Measurements from ENCODE around the gene U2AF2. TPM values are rescaled to one million over a fixed set of nuclear protein-coding genes. Genes with fewer than 3 reads are reported as not detected.

Gene U2AF2
- total RNA-seq, 1 donor from 2014 or later = 273 TPM

DNA sequence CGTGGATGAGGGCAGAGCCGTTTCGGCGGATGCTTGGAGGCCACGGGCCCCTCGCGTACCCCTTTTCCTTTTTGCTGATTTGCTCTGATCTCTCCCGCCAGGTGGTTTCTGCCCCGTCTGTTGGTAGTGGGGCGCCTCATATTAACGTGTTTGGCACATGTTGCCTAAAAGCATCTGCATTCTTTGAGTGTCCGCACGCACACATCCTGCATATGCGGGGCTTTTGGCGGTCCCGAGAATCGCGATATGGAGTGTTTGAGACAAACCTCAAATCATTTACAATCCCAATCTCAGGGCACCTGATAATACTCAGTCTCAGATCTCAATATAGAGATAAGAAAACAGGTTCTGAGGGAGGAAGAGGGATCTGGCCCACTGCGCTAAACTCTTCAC, 809 bp downstream of the U2AF2 start:
- peaks cover 62% of the 10 kb centered on the region for H3K36me3 Mint-ChIP-seq (ENCODE audit: low read depth)
- H3K9me3 Mint-ChIP-seq = no peaks in the 10 kb centered on the region
- peak overlapping the region; percentile 98 for H3K27ac Mint-ChIP-seq
- TF ChIP-seq, protein P1, sequence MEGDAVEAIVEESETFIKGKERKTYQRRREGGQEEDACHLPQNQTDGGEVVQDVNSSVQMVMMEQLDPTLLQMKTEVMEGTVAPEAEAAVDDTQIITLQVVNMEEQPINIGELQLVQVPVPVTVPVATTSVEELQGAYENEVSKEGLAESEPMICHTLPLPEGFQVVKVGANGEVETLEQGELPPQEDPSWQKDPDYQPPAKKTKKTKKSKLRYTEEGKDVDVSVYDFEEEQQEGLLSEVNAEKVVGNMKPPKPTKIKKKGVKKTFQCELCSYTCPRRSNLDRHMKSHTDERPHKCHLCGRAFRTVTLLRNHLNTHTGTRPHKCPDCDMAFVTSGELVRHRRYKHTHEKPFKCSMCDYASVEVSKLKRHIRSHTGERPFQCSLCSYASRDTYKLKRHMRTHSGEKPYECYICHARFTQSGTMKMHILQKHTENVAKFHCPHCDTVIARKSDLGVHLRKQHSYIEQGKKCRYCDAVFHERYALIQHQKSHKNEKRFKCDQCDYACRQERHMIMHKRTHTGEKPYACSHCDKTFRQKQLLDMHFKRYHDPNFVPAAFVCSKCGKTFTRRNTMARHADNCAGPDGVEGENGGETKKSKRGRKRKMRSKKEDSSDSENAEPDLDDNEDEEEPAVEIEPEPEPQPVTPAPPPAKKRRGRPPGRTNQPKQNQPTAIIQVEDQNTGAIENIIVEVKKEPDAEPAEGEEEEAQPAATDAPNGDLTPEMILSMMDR (IDR thresholded peaks at IDR 0.05) = no peak
- no peaks in the 10 kb centered on the region for H3K27me3 Mint-ChIP-seq
- peaks cover 51% of the 10 kb centered on the region for H3K4me1 Mint-ChIP-seq
- no peak for DNase-seq
- ChIA-PET POLR2A (interaction anchor here (0.5 to 1.3 kb wide), 2 partner anchors 19 to 75 kb away, joined by 3 to 4 read pairs; partner anchors contain the start of gene ZNF579), CTCF (no interaction called here)
- ATAC-seq (ENCODE audit: low read depth) = no peak
- intact Hi-C loops (cut with micrococcal nuclease) = loop anchor here (1.0 to 2.0 kb wide), 4 partner anchors 20 to 1455 kb away; partner anchors contain the start of genes EPN1, RPS9, ZNF579 and ZNF787
- H3K4me3 Mint-ChIP-seq = peak overlapping the region; percentile 95

DNA sequence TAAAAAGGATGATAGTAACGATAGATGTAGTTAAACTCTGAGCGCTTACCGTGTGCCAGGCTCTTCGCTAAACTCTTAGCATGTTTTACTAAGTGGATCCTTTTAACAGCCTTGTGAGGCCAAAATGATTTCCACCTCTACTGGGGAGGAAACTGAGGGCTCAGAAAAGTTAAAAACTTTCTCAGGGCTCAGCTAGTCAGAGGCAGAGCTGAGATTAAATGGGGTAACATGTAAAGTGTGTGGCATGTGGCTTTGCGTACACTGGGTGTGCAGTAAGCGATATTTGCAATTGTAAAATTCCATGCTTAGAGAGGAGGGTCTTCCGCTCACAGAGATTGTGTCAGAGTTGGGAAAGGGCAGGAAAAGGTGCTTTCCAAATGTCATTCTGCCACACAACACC, 1.7 kb downstream of the U2AF2 start:
- intact Hi-C loops (cut with micrococcal nuclease) = no loop called here
- Mint-ChIP-seq H3K27me3 (no peaks in the 10 kb centered on the region), H3K9me3 (no peaks in the 10 kb centered on the region), H3K4me3 (peak overlapping the region; percentile 95), H3K27ac (peak overlapping the region; percentile 98), H3K36me3 (ENCODE audit: low read depth) (peaks cover 65% of the 10 kb centered on the region), H3K4me1 (peaks cover 51% of the 10 kb centered on the region)
- no peak for DNase-seq
- CTCF ChIA-PET = interaction anchor here (0.9 to 1.3 kb wide), 3 partner anchors 15 to 153 kb away, joined by 3 to 7 read pairs (median 4); no protein-coding TSS in a partner anchor
- no peak for ATAC-seq (ENCODE audit: low read depth)
- TF ChIP-seq, protein P1 (IDR thresholded peaks at IDR 0.05) = no peak
- POLR2A ChIA-PET = interaction anchor here (0.6 to 1.8 kb wide), 5 partner anchors 11 to 57 kb away, joined by 3 to 5 read pairs (median 3); partner anchors contain the start of genes FIZ1 and ZNF524

DNA sequence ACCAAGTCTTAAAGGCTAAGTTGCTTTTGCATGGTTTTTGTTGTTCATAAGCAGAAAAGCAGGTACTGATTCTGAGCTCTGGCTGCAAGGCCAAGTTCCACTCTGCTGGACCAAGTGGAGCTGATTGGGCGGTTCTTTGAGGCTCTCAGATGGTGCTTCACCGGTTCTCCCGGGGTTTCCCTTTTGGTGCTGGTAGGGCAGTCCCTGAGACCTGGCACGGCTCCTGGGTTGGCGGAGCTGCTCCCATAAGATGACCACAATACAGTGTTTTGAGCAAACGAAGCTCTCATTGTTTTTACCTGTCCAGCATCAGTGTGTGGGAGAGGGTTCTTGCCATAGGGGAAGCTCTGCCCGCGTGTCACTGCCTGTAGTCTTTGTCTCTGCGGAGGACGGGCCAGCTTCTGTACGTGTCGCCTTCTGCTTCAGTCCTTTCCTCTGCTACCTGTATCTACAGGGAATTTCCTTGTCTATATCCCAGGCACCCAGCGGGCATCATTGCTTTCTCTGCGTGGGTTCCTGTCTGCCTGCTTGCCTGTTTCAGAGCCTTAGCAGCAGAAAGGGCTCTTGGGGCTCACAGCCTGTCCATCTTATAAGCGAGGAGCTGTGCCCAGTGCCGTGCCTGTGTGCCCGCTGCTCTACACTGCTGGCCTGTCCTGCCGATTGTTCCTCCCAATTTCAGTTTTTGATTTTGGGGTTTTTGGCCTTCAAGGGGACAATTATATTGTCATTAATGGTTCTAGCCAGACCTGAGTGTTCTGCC, 2.3 kb downstream of the U2AF2 start:
- no peak for ATAC-seq (ENCODE audit: low read depth)
- Mint-ChIP-seq H3K36me3 (ENCODE audit: low read depth) (peaks cover 65% of the 10 kb centered on the region), H3K9me3 (no peaks in the 10 kb centered on the region), H3K4me1 (peaks cover 49% of the 10 kb centered on the region), H3K27ac (peak overlapping the region; percentile 30), H3K27me3 (no peaks in the 10 kb centered on the region), H3K4me3 (peak overlapping the region; percentile 95)
- intact Hi-C loops (cut with micrococcal nuclease) = no loop called here
- no peak for DNase-seq
- TF ChIP-seq, protein P1 (IDR thresholded peaks at IDR 0.05) = no peak
- ChIA-PET POLR2A (interaction anchor here (0.6 to 1.8 kb wide), 5 partner anchors 10 to 57 kb away, joined by 3 to 5 read pairs (median 3); partner anchors contain the start of genes FIZ1 and ZNF524), CTCF (interaction anchor here (0.9 to 1.3 kb wide), 3 partner anchors 14 to 152 kb away, joined by 3 to 7 read pairs (median 4); no protein-coding TSS in a partner anchor)

DNA sequence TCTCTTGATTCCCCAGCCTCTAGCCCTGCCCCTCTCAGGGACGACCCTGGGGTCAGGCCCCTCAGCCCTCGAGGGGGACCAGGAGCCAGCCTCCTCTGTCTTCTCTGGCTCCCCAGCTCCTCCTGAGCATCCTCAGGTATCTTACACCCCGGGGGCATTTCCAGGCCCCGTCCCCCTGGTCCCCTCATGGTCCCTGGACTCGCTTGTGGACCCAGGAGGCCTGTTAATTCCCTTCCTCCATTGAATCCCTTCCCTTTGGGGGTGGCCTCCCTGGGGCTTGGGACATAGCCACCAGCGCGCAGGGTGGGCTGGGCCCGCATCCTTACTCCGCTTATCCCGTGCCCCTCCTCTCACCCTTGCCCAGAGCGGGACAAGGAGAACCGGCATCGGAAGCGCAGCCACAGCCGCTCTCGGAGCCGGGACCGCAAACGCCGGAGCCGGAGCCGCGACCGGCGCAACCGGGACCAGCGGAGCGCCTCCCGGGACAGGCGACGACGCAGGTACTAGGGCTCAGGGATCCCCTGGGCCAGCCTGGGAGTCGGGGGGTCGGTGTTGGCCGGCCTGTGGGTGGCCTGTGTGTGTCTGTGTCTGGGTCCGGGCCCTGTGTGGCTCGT, 4.1 kb downstream of the U2AF2 start:
- ATAC-seq (ENCODE audit: low read depth) (no peak), DNase-seq (no peak)
- POLR2A ChIA-PET = interaction anchor here (0.6 kb wide), 1 partner anchor 8 kb away, joined by 6 read pairs; no protein-coding TSS in a partner anchor
- CTCF ChIA-PET = no interaction called here
- no peak overlapping the region for H3K27ac Mint-ChIP-seq
- H3K9me3 Mint-ChIP-seq = no peaks in the 10 kb centered on the region
- H3K4me3 Mint-ChIP-seq = no peak overlapping the region
- H3K27me3 Mint-ChIP-seq = no peaks in the 10 kb centered on the region
- intact Hi-C loops (cut with micrococcal nuclease) = no loop called here
- H3K4me1 Mint-ChIP-seq = peaks cover 51% of the 10 kb centered on the region
- TF ChIP-seq, protein P1 (IDR thresholded peaks at IDR 0.05) = no peak
- H3K36me3 Mint-ChIP-seq (ENCODE audit: low read depth) = peaks cover 76% of the 10 kb centered on the region

DNA sequence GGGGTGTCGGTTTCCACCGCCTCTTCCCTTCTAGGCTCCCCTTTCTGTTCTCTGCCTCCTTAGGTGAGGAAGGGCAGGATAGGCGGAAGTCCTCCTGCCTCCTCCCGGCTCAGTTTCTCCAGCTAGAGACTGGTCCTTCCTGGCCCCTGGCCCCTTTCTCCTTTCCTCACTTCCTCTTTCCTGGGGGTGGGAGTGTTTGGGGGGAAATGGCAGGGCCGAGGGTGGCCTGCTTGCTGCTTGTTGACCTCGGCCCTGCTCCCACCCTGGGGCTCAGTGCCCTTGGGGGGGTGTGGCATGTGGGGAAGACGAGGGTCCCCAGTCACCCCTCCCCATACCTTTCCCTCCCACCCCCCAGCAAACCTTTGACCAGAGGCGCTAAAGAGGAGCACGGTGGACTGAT, 5.0 kb downstream of the U2AF2 start:
- intact Hi-C loops (cut with micrococcal nuclease) = no loop called here
- Mint-ChIP-seq H3K4me1 (peaks cover 51% of the 10 kb centered on the region), H3K4me3 (peak overlapping the region; percentile 59), H3K27ac (peak overlapping the region; percentile 47), H3K27me3 (no peaks in the 10 kb centered on the region), H3K9me3 (no peaks in the 10 kb centered on the region), H3K36me3 (ENCODE audit: low read depth) (peaks cover 78% of the 10 kb centered on the region)
- ChIA-PET POLR2A (interaction anchor here (0.6 kb wide), 1 partner anchor 14 kb away, joined by 5 read pairs; no protein-coding TSS in a partner anchor), CTCF (no interaction called here)
- ATAC-seq (ENCODE audit: low read depth) = no peak
- TF ChIP-seq, protein P1 (IDR thresholded peaks at IDR 0.05) = no peak
- DNase-seq = no peak

Data from activated B cell treated with CpG ODN at 0.5 μM for 24 hours (primary cell).